ENCODE measurements around the gene CPS1.

DNA sequence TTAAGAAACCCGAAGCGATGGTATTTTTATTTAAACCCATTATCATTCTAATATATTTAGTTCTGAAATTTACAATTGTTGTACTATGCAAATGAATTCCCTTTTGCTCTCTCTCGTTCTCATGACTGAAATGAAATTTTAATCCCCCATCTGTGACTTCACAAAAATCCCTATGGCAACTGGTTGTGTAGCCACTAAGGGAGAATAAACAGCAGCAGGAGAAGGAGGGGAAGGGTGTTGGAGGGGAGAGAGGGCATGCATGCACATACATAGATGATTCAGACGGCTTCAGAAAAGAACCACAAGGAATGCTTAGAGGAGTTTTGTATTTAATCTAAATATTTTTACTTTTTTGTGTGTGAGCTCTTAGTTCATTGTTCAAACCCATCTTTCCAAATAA lies 36.8 kb downstream of the CPS1 start:
- no peak for TF ChIP-seq GATA2 (IDR thresholded peaks at IDR 0.05; ENCODE audit: insufficient read depth, insufficient read length, low read depth, low read length)
- no peak for TF ChIP-seq POLR2A (IDR thresholded peaks at IDR 0.05; ENCODE audit: low read depth, low read length)
- TF ChIP-seq, protein P1, sequence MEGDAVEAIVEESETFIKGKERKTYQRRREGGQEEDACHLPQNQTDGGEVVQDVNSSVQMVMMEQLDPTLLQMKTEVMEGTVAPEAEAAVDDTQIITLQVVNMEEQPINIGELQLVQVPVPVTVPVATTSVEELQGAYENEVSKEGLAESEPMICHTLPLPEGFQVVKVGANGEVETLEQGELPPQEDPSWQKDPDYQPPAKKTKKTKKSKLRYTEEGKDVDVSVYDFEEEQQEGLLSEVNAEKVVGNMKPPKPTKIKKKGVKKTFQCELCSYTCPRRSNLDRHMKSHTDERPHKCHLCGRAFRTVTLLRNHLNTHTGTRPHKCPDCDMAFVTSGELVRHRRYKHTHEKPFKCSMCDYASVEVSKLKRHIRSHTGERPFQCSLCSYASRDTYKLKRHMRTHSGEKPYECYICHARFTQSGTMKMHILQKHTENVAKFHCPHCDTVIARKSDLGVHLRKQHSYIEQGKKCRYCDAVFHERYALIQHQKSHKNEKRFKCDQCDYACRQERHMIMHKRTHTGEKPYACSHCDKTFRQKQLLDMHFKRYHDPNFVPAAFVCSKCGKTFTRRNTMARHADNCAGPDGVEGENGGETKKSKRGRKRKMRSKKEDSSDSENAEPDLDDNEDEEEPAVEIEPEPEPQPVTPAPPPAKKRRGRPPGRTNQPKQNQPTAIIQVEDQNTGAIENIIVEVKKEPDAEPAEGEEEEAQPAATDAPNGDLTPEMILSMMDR (IDR thresholded peaks at IDR 0.05; ENCODE audit: extremely low read depth in 1 of 2, insufficient read depth in 1 of 2, low read depth in 1 of 2, low read length in 2 of 2), result no peak
- TF ChIP-seq POLR2AphosphoS5 (IDR thresholded peaks at IDR 0.05; ENCODE audit: insufficient read depth, low read depth, low read length), result no peak
- TF ChIP-seq FOS (IDR thresholded peaks at IDR 0.05; ENCODE audit: borderline replicate concordance, insufficient read depth, low read length), result no peak
- TF ChIP-seq, protein P2, sequence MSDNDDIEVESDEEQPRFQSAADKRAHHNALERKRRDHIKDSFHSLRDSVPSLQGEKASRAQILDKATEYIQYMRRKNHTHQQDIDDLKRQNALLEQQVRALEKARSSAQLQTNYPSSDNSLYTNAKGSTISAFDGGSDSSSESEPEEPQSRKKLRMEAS (IDR thresholded peaks at IDR 0.05; ENCODE audit: insufficient read depth, insufficient read length), result no peak
- no peak for TF ChIP-seq JUN (IDR thresholded peaks at IDR 0.05; ENCODE audit: borderline replicate concordance, insufficient read depth, insufficient read length, low read depth)
- TF ChIP-seq EZH2 (IDR thresholded peaks at IDR 0.05; ENCODE audit: borderline replicate concordance, low read depth, low read length, severe bottlenecking), result no peak
- TF ChIP-seq MYC (IDR thresholded peaks at IDR 0.05; ENCODE audit: low read depth, low read length), result no peak
